Natural killer cell treated with Interleukin-12 subunit alpha and Interleukin-12 subunit beta and Interleukin-15 and Interleukin-18, amount 100 ng/mL, for 72 hours (primary cell): ENCODE data around the gene ZMYM4. TPM values are rescaled to one million over a fixed set of nuclear protein-coding genes. Genes with fewer than 3 reads are reported as not detected.
"Not testable (repeated sequence)": the region's sequence is repeated elsewhere in the genome, so short reads cannot be mapped to it uniquely, and the experiment has no call there.

Experiments
- ATAC-seq, 2 donors: fragments of 150-1000 bp; cut with Tn5 transposase in 1 of 2; sonication (Bioruptor Pico), chemical (Tn5 transposase) in 1 of 2; 2 replicates each; pipeline ENCODE4 v1.10.0; 2021
- DNase-seq: peaks from one replicate; pipeline ENCODE4 v3.0.0; 2022; ENCODE audit warnings: low spot score
- H3K27ac Mint-ChIP-seq, 2 donors: 1 replicate in 1 of 2; 2 replicates in 1 of 2; pipeline ENCODE4 v1.8.0; 2022; ENCODE audit warnings: mixed read lengths in 2 of 2, mild to moderate bottlenecking in 1 of 2, moderate library complexity in 1 of 2
- H3K27me3 Mint-ChIP-seq, 2 donors: 1 replicate in 1 of 2; 2 replicates in 1 of 2; pipeline ENCODE4 v1.8.0; 2022; ENCODE audit warnings: mixed read lengths in 2 of 2
- H3K36me3 Mint-ChIP-seq: one replicate; pipeline ENCODE4 v1.8.0; 2022; ENCODE audit warnings: mixed read lengths
- H3K4me1 Mint-ChIP-seq, 2 donors: 1 replicate in 1 of 2; 2 replicates in 1 of 2; pipeline ENCODE4 v1.8.0; 2022; ENCODE audit warnings: low read depth in 2 of 2, mixed read lengths in 2 of 2, mild to moderate bottlenecking in 1 of 2
- H3K4me3 Mint-ChIP-seq: one replicate; pipeline ENCODE4 v1.8.0; 2022; ENCODE audit warnings: mixed read lengths
- H3K9me3 Mint-ChIP-seq: 2 replicates; pipeline ENCODE4 v1.8.0; 2022; ENCODE audit warnings: mixed read lengths
- total RNA-seq, 2 donors: library from RNA; stranded (reverse); gene quantifications; one replicate each; pipeline ENCODE4 v1.2.3, GENCODE V29; 2022

ZMYM4 gene
- 10 to 100 TPM; 36.8 to 41.5 TPM for total RNA-seq

DNA sequence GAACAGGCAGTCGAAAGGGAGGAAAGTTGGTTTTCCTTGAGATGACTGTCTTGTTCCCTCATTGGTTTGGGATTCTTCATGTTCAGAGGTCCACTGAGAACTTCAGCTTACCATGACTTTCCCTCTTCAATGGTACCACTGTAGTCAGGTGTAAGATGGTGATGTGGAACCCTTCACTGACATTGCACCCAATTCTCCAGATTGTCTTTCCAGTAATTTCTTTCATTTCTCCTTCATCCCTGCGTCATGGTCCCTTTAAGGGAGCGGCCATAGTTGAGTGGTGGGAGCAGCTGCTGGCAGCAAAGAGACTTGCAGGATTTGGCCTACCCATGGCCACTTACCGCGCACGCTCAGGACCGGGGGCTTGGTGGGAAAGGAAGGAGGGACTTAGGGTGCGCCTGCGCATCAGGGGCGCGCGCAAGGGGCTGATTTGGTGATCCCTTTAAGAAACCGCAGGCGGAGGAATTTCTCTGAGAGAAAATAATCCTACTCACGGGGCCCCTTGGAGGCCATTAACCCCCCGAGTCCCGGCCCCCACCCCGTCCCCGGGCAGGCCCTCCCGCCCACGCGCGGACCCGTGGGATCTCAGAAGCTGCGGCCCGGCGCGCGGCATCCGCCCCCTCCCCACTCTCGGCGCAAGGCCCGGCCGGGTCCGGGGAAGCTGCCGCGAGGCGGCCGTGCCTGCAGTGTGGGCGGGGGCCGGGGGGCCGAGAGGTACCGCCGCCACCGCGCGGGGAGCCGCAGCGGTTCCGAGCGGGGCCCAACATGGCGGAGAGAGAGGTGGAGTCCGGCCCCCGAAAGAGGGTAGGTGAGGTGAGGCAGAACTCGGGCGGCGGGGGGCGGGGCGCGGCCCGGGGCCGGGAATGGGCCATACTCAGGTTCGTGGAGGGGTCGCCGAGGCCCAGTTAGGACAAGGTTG, at the start of gene ZMYM4:
Gene ZMYM4, plus strand, starts transcription at position 428 of the 919 bp plus-strand sequence. Its CDS starts 338 bp downstream, at position 766.
- Mint-ChIP-seq H3K4me1 (peaks cover 20 to 22% of the 10 kb centered on the region in 2 donors), H3K4me3 (peak within 1 kb of the TSS; percentile 81), H3K27me3 (peaks cover 2 to 5% of the 10 kb centered on the region in 2 donors), H3K27ac (peak within 1 kb of the TSS; percentile 71 to 87), H3K36me3 (peaks cover 4% of the 10 kb centered on the region), H3K9me3 (peaks cover 4% of the 10 kb centered on the region)
- ATAC-seq (peak; percentile 96 to 97), DNase-seq (peak; percentile 95)

DNA sequence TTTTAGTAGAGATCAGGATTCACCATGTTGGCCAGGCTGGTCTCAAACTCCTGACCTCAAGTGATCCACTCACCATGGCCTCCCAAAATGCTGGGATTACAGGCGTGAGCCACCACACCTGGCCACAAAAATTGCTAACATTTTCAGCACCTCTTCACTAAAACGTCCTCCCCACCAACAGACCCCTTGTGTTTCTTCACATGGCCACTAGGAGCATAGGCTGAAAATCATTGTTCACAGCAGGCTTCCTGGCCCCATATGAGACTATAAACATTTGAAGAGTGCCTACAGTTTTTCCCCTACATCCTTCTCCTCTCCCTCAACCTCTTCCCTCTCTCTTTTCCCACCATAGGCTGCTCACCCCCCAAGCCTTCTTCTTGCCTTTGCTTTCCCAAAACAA, 47.5 kb upstream of the ZMYM4 start:
- ATAC-seq (no peak), DNase-seq (no peak)
- Mint-ChIP-seq H3K36me3 (no peaks in the 10 kb centered on the region), H3K4me3 (no peak overlapping the region), H3K4me1 (no peaks in the 10 kb centered on the region), H3K27ac (no peak overlapping the region), H3K9me3 (no peaks in the 10 kb centered on the region), H3K27me3 (no peaks in the 10 kb centered on the region)

DNA sequence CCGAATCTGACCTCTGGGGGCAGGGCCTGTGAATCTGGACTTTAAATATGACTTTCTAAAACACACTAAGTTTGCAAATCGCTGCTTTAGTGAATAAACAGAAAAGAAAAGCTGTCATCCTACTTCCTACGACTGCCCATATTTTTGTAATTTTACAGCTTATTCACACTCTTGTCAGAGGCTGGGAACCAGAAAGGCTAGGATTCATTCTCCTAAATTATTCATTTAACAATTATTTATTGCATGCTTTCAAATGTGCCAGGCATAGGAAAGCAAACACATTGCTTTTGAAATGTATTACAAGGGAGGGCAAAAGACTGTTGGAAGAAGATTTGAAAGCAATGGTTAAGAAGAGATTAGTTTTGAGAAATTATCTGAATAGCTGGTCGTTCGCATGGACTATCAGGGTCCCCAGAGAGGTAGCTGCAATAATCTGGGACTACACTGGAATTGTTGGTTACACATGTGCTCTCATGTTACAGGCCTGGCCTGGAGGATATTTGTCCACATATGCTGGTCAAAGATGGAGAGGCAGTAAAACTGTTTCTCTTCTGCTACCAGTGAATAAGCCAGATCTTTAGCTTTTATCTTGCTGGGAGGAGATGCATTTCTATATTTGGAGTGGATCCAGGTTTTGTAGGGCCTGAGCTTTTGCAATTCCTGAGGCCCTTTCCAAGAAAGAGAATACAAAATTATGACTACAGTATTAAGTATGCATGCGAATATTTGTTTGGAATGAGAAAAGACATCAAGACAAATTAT, 46.0 kb upstream of the ZMYM4 start:
- ATAC-seq (no peak), DNase-seq (no peak)
- H3K36me3 Mint-ChIP-seq, result no peaks in the 10 kb centered on the region
- H3K4me3 Mint-ChIP-seq, result no peak overlapping the region
- peaks cover 5 to 8% of the 10 kb centered on the region in 2 donors for H3K27me3 Mint-ChIP-seq
- H3K27ac Mint-ChIP-seq, result no peak overlapping the region
- no peaks in the 10 kb centered on the region for H3K9me3 Mint-ChIP-seq
- H3K4me1 Mint-ChIP-seq, result no peaks in the 10 kb centered on the region

GRCh38 chr1:35223084-35223630, 45.4 kb upstream of the ZMYM4 start:
- DNase-seq (no peak), ATAC-seq (no peak)
- no peak overlapping the region for H3K4me3 Mint-ChIP-seq
- H3K27me3 Mint-ChIP-seq, result peaks cover 5 to 8% of the 10 kb centered on the region in 2 donors
- no peak overlapping the region for H3K27ac Mint-ChIP-seq
- H3K36me3 Mint-ChIP-seq, result no peaks in the 10 kb centered on the region
- H3K4me1 Mint-ChIP-seq, result no peaks in the 10 kb centered on the region
- no peaks in the 10 kb centered on the region for H3K9me3 Mint-ChIP-seq

- H3K36me3 Mint-ChIP-seq, result no peaks in the 10 kb centered on the region
- DNase-seq, result no peak
- peaks cover 5 to 6% of the 10 kb centered on the region in 2 donors for H3K4me1 Mint-ChIP-seq
- H3K27ac Mint-ChIP-seq, result no peak overlapping the region
- no peak overlapping the region for H3K4me3 Mint-ChIP-seq
- ATAC-seq, result no peak
- peaks cover 7 to 8% of the 10 kb centered on the region in 2 donors for H3K27me3 Mint-ChIP-seq
- H3K9me3 Mint-ChIP-seq, result no peaks in the 10 kb centered on the region
Measured at GRCh38 chr1:35226546-35226945, 42.0 kb upstream of the ZMYM4 start.

- Mint-ChIP-seq H3K27ac (no peak overlapping the region), H3K27me3 (peaks cover 7 to 8% of the 10 kb centered on the region in 2 donors), H3K4me3 (no peak overlapping the region), H3K4me1 (peaks cover 5 to 7% of the 10 kb centered on the region in 2 donors), H3K9me3 (no peaks in the 10 kb centered on the region), H3K36me3 (no peaks in the 10 kb centered on the region)
- ATAC-seq (peak; percentile 53 to 59), DNase-seq (no peak)
Measured at GRCh38 chr1:35229587-35230360, 38.7 kb upstream of the ZMYM4 start.

DNA sequence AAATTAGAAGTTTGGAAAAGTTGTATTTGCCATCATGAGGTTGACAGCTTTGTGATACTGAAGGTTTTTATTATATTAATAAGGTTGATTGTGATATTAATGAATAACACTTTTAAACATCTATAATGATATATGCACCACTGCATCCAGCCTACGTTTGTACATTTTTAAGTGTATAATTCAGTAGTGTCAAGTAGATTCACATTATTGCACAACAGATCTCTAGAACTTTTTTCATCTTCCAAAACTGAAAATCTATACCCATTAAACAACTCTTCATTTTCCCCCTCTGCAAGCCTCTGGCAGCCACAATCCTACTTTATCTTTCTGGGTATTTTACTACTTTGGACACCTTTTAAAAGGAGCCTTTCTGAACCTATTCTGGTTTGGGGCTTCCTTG, 37.2 kb upstream of the ZMYM4 start:
- Mint-ChIP-seq H3K27me3 (peaks cover 7 to 8% of the 10 kb centered on the region in 2 donors), H3K27ac (no peak overlapping the region), H3K4me3 (no peak overlapping the region), H3K9me3 (no peaks in the 10 kb centered on the region), H3K36me3 (no peaks in the 10 kb centered on the region), H3K4me1 (peaks cover 5 to 7% of the 10 kb centered on the region in 2 donors)
- DNase-seq (no peak), ATAC-seq (no peak)

- ATAC-seq, H3K36me3 Mint-ChIP-seq, H3K4me1 Mint-ChIP-seq, H3K9me3 Mint-ChIP-seq, DNase-seq, H3K27ac Mint-ChIP-seq, H3K27me3 Mint-ChIP-seq, H3K4me3 Mint-ChIP-seq: not testable (repeated sequence)
Measured at GRCh38 chr1:35236772-35237171, 31.7 kb upstream of the ZMYM4 start.

GRCh38 chr1:35243691-35244090, 24.8 kb upstream of the ZMYM4 start:
- no peaks in the 10 kb centered on the region for H3K36me3 Mint-ChIP-seq
- H3K4me1 Mint-ChIP-seq, result no peaks in the 10 kb centered on the region
- ATAC-seq, result no peak

GRCh38 chr1:35247256-35247655, 21.3 kb upstream of the ZMYM4 start:
- ATAC-seq, result no peak
- H3K36me3 Mint-ChIP-seq, result no peaks in the 10 kb centered on the region
- H3K27ac Mint-ChIP-seq, result no peak overlapping the region
- no peak overlapping the region for H3K4me3 Mint-ChIP-seq
- H3K27me3 Mint-ChIP-seq, result peaks cover 7 to 9% of the 10 kb centered on the region in 2 donors
- H3K4me1 Mint-ChIP-seq, result no peaks in the 10 kb centered on the region
- no peak for DNase-seq
- H3K9me3 Mint-ChIP-seq, result no peaks in the 10 kb centered on the region

More at GRCh38 chr1:35243691-35244090, 24.8 kb upstream of the ZMYM4 start:
- no peak overlapping the region for H3K4me3 Mint-ChIP-seq
- no peaks in the 10 kb centered on the region for H3K27me3 Mint-ChIP-seq
- DNase-seq, result no peak
- H3K9me3 Mint-ChIP-seq, result no peaks in the 10 kb centered on the region
- H3K27ac Mint-ChIP-seq, result peak overlapping the region in 1 of 2 donors; percentile 13

DNA sequence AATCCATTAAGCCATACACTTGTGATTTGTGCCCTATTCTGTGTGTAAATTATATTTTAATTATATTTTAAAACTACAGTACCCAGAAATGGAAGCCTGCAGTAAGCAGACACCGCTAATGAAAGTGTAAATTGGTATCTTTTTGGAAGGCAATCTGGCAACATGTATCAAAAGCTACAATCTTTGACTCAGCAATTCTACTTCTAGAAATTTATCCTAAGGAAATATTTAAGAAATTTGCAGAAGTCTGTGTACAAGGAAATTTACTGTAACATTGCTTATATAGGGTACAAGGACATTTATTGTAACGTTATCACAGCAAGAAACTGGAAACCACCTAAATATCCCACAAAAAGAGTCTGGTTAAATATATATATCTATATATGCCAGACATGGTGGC, 14.6 kb upstream of the ZMYM4 start:
- H3K36me3 Mint-ChIP-seq, result no peaks in the 10 kb centered on the region
- no peak for DNase-seq
- no peak overlapping the region for H3K27ac Mint-ChIP-seq
- no peaks in the 10 kb centered on the region for H3K9me3 Mint-ChIP-seq
- H3K27me3 Mint-ChIP-seq, result peaks cover 7 to 12% of the 10 kb centered on the region in 2 donors
- no peaks in the 10 kb centered on the region for H3K4me1 Mint-ChIP-seq
- ATAC-seq, result no peak
- H3K4me3 Mint-ChIP-seq, result no peak overlapping the region

- Mint-ChIP-seq H3K9me3 (no peaks in the 10 kb centered on the region), H3K4me3 (no peak overlapping the region)
Measured at GRCh38 chr1:35255276-35255675, 13.2 kb upstream of the ZMYM4 start.

GRCh38 chr1:35259561-35259960, 8.9 kb upstream of the ZMYM4 start:
- H3K9me3 Mint-ChIP-seq, result no peaks in the 10 kb centered on the region
- no peak overlapping the region for H3K4me3 Mint-ChIP-seq
- H3K27me3 Mint-ChIP-seq, result peaks cover 11 to 21% of the 10 kb centered on the region in 2 donors
- no peaks in the 10 kb centered on the region for H3K36me3 Mint-ChIP-seq
- no peak for ATAC-seq
- no peak overlapping the region for H3K27ac Mint-ChIP-seq
- DNase-seq, result no peak
- no peaks in the 10 kb centered on the region for H3K4me1 Mint-ChIP-seq

More at GRCh38 chr1:35255276-35255675, 13.2 kb upstream of the ZMYM4 start:
- H3K4me1 Mint-ChIP-seq, result no peaks in the 10 kb centered on the region
- H3K36me3 Mint-ChIP-seq, result no peaks in the 10 kb centered on the region
- no peak for DNase-seq
- H3K27ac Mint-ChIP-seq, result no peak overlapping the region
- ATAC-seq, result no peak
- peaks cover 7 to 12% of the 10 kb centered on the region in 2 donors for H3K27me3 Mint-ChIP-seq
